Natural killer cell (primary cell): ENCODE measurements around the gene CIB2. TPM values are rescaled to one million over a fixed set of nuclear protein-coding genes. Genes with fewer than 3 reads are reported as not detected.
A peak's percentile ranks its signal among the peaks of the same experiment; 100 is the strongest.

Experiments
- ATAC-seq, 3 donors: fragments of 150-1000 bp in 2 of 3; fragments of 200-7000 bp in 1 of 3; cut with Tn5 transposase; 1 replicate in 1 of 3; 2 replicates in 2 of 3; pipeline ENCODE4 v1.10.0; 2021; ENCODE audit warnings: mild to moderate bottlenecking in 2 of 3, moderate library complexity in 2 of 3
- DNase-seq, 2 donors: peaks; one replicate each; pipeline versions ENCODE4 v3.0.0 to v3.0.0-alpha.2; 2013 to 2021; ENCODE audit warnings: mixed read lengths in 1 of 2
- H3K27ac ChIP-seq: one replicate; pipeline ENCODE4 v1.5.1; 2013; ENCODE audit warnings: mild to moderate bottlenecking, low read length
- H3K27me3 ChIP-seq: one replicate; pipeline ENCODE4 v1.6.1; 2013; ENCODE audit warnings: low read length; ENCODE audit not compliant: control insufficient read depth, insufficient read depth
- H3K36me3 ChIP-seq: one replicate; pipeline ENCODE4 v1.6.1; 2013; ENCODE audit warnings: low read length; ENCODE audit not compliant: control insufficient read depth, insufficient read depth
- H3K4me1 ChIP-seq: one replicate; pipeline ENCODE4 v1.6.1; 2013; ENCODE audit warnings: low read length; ENCODE audit not compliant: control insufficient read depth, insufficient read depth
- H3K4me3 ChIP-seq: one replicate; pipeline ENCODE4 v1.5.1; 2013; ENCODE audit warnings: low read length
- H3K9me3 ChIP-seq: one replicate; pipeline ENCODE4 v1.6.1; 2013; ENCODE audit warnings: low read length; ENCODE audit not compliant: control insufficient read depth, insufficient read depth
- H3K27ac Mint-ChIP-seq, 2 donors: one replicate each; pipeline ENCODE4 v1.8.0; 2022; ENCODE audit warnings: mild to moderate bottlenecking in 2 of 2, mixed read lengths in 2 of 2, moderate library complexity in 1 of 2
- H3K27me3 Mint-ChIP-seq, 2 donors: one replicate each; pipeline ENCODE4 v1.8.0; 2022; ENCODE audit warnings: low read depth in 2 of 2, mixed read lengths in 2 of 2
- H3K36me3 Mint-ChIP-seq: one replicate; pipeline ENCODE4 v1.8.0; 2022; ENCODE audit warnings: mixed read lengths
- H3K4me1 Mint-ChIP-seq, 2 donors: one replicate each; pipeline ENCODE4 v1.8.0; 2022; ENCODE audit warnings: mixed read lengths in 2 of 2
- H3K4me3 Mint-ChIP-seq: one replicate; pipeline ENCODE4 v1.8.0; 2022; ENCODE audit warnings: mild to moderate bottlenecking, moderate library complexity, mixed read lengths
- H3K9me3 Mint-ChIP-seq, 2 donors: one replicate each; pipeline ENCODE4 v1.8.0; 2022; ENCODE audit warnings: mixed read lengths in 2 of 2
- CTCF ChIP-seq: fragments of 200-600 bp; IDR thresholded peaks from one replicate; pipeline ENCODE4 v1.8.0; 2022; ENCODE audit warnings: antibody characterized with exemption
- WGBS: methylation state at CpG from one replicate; pipeline ENCODE4 v1.1.7; 2013; ENCODE audit warnings: missing lambda C conversion rate; ENCODE audit not compliant: insufficient coverage; 5-methylcytosine and 5-hydroxymethylcytosine counted together
- intact Hi-C: fragments of 100-400 bp; cut with micrococcal nuclease; formaldehyde crosslinking; loops from one replicate; pipeline ENCODE4 v1.14.2; 2022
- total RNA-seq, 4 donors: library from RNA; stranded (reverse); fragments of 120-200 nt in 1 of 4; gene quantifications; one replicate each; pipeline versions ENCODE4 v1.2.3 to v1.2.4, GENCODE V29; 2013 to 2022

The CIB2 gene
- total RNA-seq, 3 donors from 2014 or later (not counting 1 experiment from before 2014, with no cell fraction given), result 0.25 to 1.5 (median 0.99) TPM

- peaks cover 3% of the 10 kb centered on the region for H3K36me3 ChIP-seq
- H3K27me3 ChIP-seq, result no peaks in the 10 kb centered on the region
- WGBS, result 92% methylated on average over 10 of the region's 10 CpGs
- no peak overlapping the region for H3K4me3 ChIP-seq
- ATAC-seq (no peak), DNase-seq (no peak)
- H3K27ac ChIP-seq, result no peak overlapping the region
- Mint-ChIP-seq H3K9me3 (no peaks in the 10 kb centered on the region), H3K4me3 (no peak overlapping the region), H3K27me3 (no peaks in the 10 kb centered on the region), H3K4me1 (peaks cover 45 to 57% of the 10 kb centered on the region in 2 donors), H3K27ac (peak overlapping the region in 1 of 2 donors; percentile 70), H3K36me3 (peaks cover under 1% of the 10 kb centered on the region)
- no peak for TF ChIP-seq CTCF
- H3K9me3 ChIP-seq, result no peaks in the 10 kb centered on the region
- peaks cover 46% of the 10 kb centered on the region for H3K4me1 ChIP-seq
- intact Hi-C loops, result no loop called here
Measured at GRCh38 chr15:78058401-78058935, 72.8 kb downstream of the CIB2 start.

- H3K27me3 ChIP-seq, result no peaks in the 10 kb centered on the region
- WGBS, result 90% methylated on average over 4 of the region's 5 CpGs
- no peak for TF ChIP-seq CTCF
- Mint-ChIP-seq H3K27ac (peak overlapping the region in 1 of 2 donors; percentile 70), H3K4me3 (no peak overlapping the region), H3K9me3 (no peaks in the 10 kb centered on the region), H3K27me3 (no peaks in the 10 kb centered on the region), H3K4me1 (peaks cover 40 to 53% of the 10 kb centered on the region in 2 donors), H3K36me3 (peaks cover 6% of the 10 kb centered on the region)
- DNase-seq (no peak), ATAC-seq (no peak)
- intact Hi-C loops, result no loop called here
- H3K36me3 ChIP-seq, result peaks cover 4% of the 10 kb centered on the region
- no peaks in the 10 kb centered on the region for H3K9me3 ChIP-seq
- H3K4me1 ChIP-seq, result peaks cover 46% of the 10 kb centered on the region
- H3K4me3 ChIP-seq, result no peak overlapping the region
- no peak overlapping the region for H3K27ac ChIP-seq
Measured at GRCh38 chr15:78057803-78058202, 73.4 kb downstream of the CIB2 start.

- Mint-ChIP-seq H3K4me3 (no peak overlapping the region), H3K36me3 (peaks cover 6% of the 10 kb centered on the region), H3K27ac (peak overlapping the region in 1 of 2 donors; percentile 72), H3K9me3 (no peaks in the 10 kb centered on the region), H3K27me3 (no peaks in the 10 kb centered on the region), H3K4me1 (peaks cover 43 to 56% of the 10 kb centered on the region in 2 donors)
- Histone ChIP-seq H3K27me3 (no peaks in the 10 kb centered on the region), H3K9me3 (no peaks in the 10 kb centered on the region), H3K4me1 (peaks cover 49% of the 10 kb centered on the region), H3K36me3 (peaks cover 12% of the 10 kb centered on the region), H3K27ac (peak overlapping the region; percentile 51), H3K4me3 (no peak overlapping the region)
- intact Hi-C loops, result no loop called here
- WGBS, result 10% methylated on average over 1 of the region's 2 CpGs
- no peak for TF ChIP-seq CTCF
- ATAC-seq (peak in 2 of 3 donors; percentile 20 to 50), DNase-seq (peak in 1 of 2 donors; percentile 57)
Measured at GRCh38 chr15:78056714-78057269, 74.5 kb downstream of the CIB2 start.
